GM19397 (cell line): Measurements from ENCODE around the gene TMEM201.
"Not testable (repeated sequence)": the region's sequence is repeated elsewhere in the genome, so short reads cannot be mapped to it uniquely, and the experiment has no call there.

Experiments
- ATAC-seq: cut with Tn5 transposase; IDR thresholded peaks from one replicate; pipeline ENCODE4 v1.9.1; 2021; ENCODE audit warnings: mild to moderate bottlenecking, moderate library complexity; ENCODE audit not compliant: unreplicated experiment

The TMEM201 gene

GRCh38 chr1:9588551-9589143 is at the start of gene TMEM201:
Gene TMEM201 (plus strand): TSS chr1:9588911. CDS start chr1:9588931, 20 bp downstream.
- peak; percentile 84 for ATAC-seq

- ATAC-seq, result peak; percentile 94
These were observed 49.4 kb upstream of the TMEM201 start, which contains the start of gene SLC25A33 for GRCh38 chr1:9539165-9539828. Gene SLC25A33 (plus strand): TSS chr1:9539465. CDS start chr1:9539692, 227 bp downstream.

GRCh38 chr1:9539829-9540550 is 48.7 kb upstream of the TMEM201 start:
- peak; percentile 52 for ATAC-seq

- ATAC-seq, result no peak
These were observed 46.3 kb upstream of the TMEM201 start for GRCh38 chr1:9542430-9542829.

GRCh38 chr1:9544926-9545325 is 43.8 kb upstream of the TMEM201 start:
- no peak for ATAC-seq

- ATAC-seq, result no peak
These were observed 38.7 kb upstream of the TMEM201 start for GRCh38 chr1:9549955-9550546.

- no peak for ATAC-seq
These were observed 36.7 kb upstream of the TMEM201 start for GRCh38 chr1:9551984-9552383.

- no peak for ATAC-seq
These were observed 35.0 kb upstream of the TMEM201 start for GRCh38 chr1:9553736-9554144.

- ATAC-seq, result no peak
These were observed 32.8 kb upstream of the TMEM201 start for GRCh38 chr1:9555942-9556341.

- no peak for ATAC-seq
These were observed 31.1 kb upstream of the TMEM201 start for GRCh38 chr1:9557624-9558023.

- no peak for ATAC-seq
These were observed 30.3 kb upstream of the TMEM201 start for GRCh38 chr1:9558271-9558945.

GRCh38 chr1:9558946-9559545 is 29.7 kb upstream of the TMEM201 start:
- no peak for ATAC-seq

- ATAC-seq, result no peak
These were observed 29.0 kb upstream of the TMEM201 start for GRCh38 chr1:9559673-9560072.

- ATAC-seq, result not testable (repeated sequence)
These were observed 28.6 kb upstream of the TMEM201 start for GRCh38 chr1:9560090-9560489.

GRCh38 chr1:9561429-9561828 is 27.3 kb upstream of the TMEM201 start:
- ATAC-seq, result no peak

- no peak for ATAC-seq
These were observed 19.4 kb upstream of the TMEM201 start for GRCh38 chr1:9569267-9569666.

GRCh38 chr1:9570886-9571529 is 17.7 kb upstream of the TMEM201 start:
- ATAC-seq, result not testable (repeated sequence)

- no peak for ATAC-seq
These were observed 15.0 kb upstream of the TMEM201 start for GRCh38 chr1:9573723-9574122.

- no peak for ATAC-seq
These were observed 13.2 kb upstream of the TMEM201 start for GRCh38 chr1:9575486-9575885.

- ATAC-seq, result no peak
These were observed 11.8 kb upstream of the TMEM201 start for GRCh38 chr1:9576903-9577302.
